ENCODE measurements around the gene LRRTM4.
"Not testable (repeated sequence)": the region's sequence is repeated elsewhere in the genome, so short reads cannot be mapped to it uniquely, and the experiment has no call there.

Gene LRRTM4

DNA sequence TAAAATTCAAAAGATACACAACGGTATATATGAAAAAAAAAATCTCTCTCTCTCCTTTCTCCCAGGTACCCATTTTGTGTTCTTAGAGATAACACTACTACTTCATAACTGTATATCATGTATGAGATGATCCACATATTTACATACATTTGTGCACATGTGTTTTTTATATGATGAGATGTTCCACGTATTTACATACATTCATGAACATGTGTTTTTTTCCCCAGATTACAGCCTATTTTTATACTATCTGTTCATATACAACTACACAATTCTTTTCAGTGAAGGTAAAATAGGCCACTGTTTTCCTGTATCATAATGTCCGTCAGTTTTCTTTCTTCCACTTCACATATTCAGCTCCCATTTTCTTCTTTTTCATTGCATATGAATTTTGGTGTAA lies 808.9 kb downstream of the LRRTM4 start:
- DNase-seq, result no peak

DNA sequence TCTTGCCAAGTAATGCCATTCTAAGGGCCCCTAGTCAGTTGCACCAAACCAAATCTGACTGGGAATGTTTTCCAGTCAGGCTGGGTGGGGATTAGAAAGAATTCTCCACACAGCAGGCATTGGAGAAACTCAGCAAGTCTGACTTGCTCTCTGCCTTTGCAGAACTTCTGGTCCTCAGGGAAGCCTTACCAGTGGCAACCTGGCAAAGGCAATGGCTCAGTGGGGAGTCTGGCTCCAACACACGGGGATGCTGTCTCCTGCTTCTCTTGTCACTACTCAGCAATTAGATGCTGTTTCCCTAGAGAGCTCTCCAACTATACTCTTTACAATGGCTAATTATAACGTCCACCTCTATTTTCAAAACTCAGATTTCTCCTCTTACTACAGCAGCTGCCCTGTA lies 810.7 kb downstream of the LRRTM4 start:
- DNase-seq, result no peak

DNA sequence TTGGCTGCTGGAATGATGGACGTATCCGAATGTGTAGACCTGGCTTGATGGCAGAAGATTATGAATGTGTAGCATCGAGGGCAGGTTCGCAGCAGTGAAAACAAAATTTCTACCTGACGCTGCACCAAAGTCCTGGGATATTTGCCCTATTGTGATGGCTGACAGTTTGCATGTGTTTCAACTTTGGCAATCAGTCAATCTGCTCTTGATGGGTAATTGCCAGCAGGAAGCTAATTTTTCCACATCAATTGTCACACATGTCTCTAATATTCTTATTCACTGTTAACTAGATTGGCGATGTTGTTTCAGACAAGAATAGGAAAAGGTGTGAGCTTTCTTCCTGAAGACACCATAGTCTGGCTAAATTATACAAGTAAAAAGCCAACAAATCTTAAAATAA lies 821.3 kb downstream of the LRRTM4 start:
- DNase-seq, result no peak

DNA sequence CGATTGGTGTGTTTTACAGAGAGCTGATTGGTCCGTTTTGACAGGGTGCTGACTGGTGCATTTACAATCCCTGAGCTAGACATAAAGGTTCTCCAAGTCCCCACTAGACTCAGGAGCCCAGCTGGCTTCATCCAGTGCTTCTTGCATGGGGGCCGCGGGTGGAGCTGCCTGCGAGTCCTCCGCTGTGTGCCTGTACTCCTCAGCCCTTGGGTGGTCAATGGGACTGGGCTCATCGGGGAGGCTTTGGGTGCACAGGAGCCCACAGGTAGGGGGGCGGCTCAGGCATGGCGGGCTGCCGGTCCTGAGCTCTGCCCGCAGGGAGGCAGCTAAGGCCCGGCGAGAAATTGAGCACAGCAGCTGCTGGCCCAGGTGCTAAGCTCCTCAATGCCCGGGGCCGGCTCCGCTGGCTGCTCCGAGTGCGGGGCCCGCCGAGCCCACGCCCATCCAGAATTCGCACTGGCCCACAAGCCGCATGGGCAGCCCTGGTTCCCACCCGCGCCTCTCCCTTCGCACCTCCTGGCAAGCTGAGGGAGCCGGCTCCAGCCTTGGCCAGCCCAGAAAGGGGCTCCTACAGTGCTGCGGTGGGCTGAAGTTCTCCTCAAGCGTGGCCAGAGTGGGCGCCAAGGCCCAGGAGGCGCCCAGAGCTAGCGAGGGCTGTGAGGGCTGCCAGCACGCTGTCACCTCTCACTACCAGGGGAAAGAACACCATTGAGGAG lies 824.0 kb downstream of the LRRTM4 start:
- DNase-seq, result not testable (repeated sequence)
